SK-N-SH (cell line): ENCODE data around the gene SH3D19. TPM values are rescaled to one million over a fixed set of nuclear protein-coding genes. Genes with fewer than 3 reads are reported as not detected.

Experiments used
- CTCF ChIA-PET: fragments of 300-600, 350-600 bp; formaldehyde crosslinking; extraction: SDS; loops from one replicate; lab custom pipeline; 2021; lab: Yijun Ruan, JAX
- POLR2A ChIA-PET: fragments of 350-600 bp; sonication (Branson Sonifier 250); formaldehyde crosslinking; extraction: SDS; loops from one replicate; lab custom pipeline; 2020; ENCODE audit warnings: antibody characterized with exemption, inconsistent platforms; lab: Yijun Ruan, JAX
- DNase-seq: peaks from one replicate; pipeline ENCODE4 v3.0.0; 2012
- H2AFZ ChIP-seq: fragments of 200-600 bp; sonication (generic); 2 replicates; pipeline ENCODE4 v1.8.1; 2016; ENCODE audit warnings: antibody characterized with exemption, mild to moderate bottlenecking, low read depth
- H3F3A ChIP-seq: fragments of 200-600 bp; sonication (generic); replicated peaks from 2 replicates; pipeline ENCODE3; 2016; ENCODE audit warnings: antibody characterized with exemption, mild to moderate bottlenecking; ENCODE audit not compliant: insufficient read depth
- H3K27ac ChIP-seq, 2 experiments: fragments of 200-500 bp in 1 of 2; fragments of 200-600 bp in 1 of 2; sonication (Bioruptor generic) in 1 of 2; sonication (generic), shearing (Covaris generic) in 1 of 2; 2 replicates each; pipeline versions ENCODE4 v1.5.1 to v1.6.1; 2014 to 2016; ENCODE audit warnings: low read depth in 2 of 2, inconsistent platforms in 1 of 2, low read length in 1 of 2, mild to moderate bottlenecking in 1 of 2, mixed read lengths in 1 of 2
- H3K27me3 ChIP-seq: fragments of 200-600 bp; sonication (generic), shearing (Covaris generic); 2 replicates; pipeline ENCODE4 v1.6.1; 2016; ENCODE audit warnings: mixed run types; ENCODE audit not compliant: insufficient read depth
- H3K36me3 ChIP-seq, 2 experiments: fragments of 200-500 bp in 1 of 2; fragments of 200-600 bp in 1 of 2; sonication (Bioruptor generic) in 1 of 2; sonication (generic) in 1 of 2; replicated peaks in 1 of 2; 2 replicates each; pipeline versions ENCODE3 to v1.5.1; 2014 to 2016; ENCODE audit warnings: low read length in 1 of 2, mild to moderate bottlenecking in 1 of 2; ENCODE audit not compliant: insufficient read depth in 2 of 2, control insufficient read depth in 1 of 2
- H3K4me1 ChIP-seq, 2 experiments: fragments of 200-500 bp in 1 of 2; fragments of 200-600 bp in 1 of 2; sonication (Bioruptor generic) in 1 of 2; sonication (generic), shearing (Covaris generic) in 1 of 2; 2 replicates each; pipeline versions ENCODE4 v1.5.1 to v1.6.1; 2014 to 2016; ENCODE audit warnings: low read depth in 1 of 2, low read length in 1 of 2, mixed run types in 1 of 2; ENCODE audit not compliant: insufficient read depth in 2 of 2, control insufficient read depth in 1 of 2
- H3K4me2 ChIP-seq: fragments of 200-600 bp; sonication (generic), shearing (Covaris generic); 2 replicates; pipeline ENCODE4 v1.6.1; 2017; ENCODE audit warnings: mixed run types
- H3K4me3 ChIP-seq, 2 experiments: fragments of 200-500 bp in 1 of 2; fragments of 200-600 bp in 1 of 2; sonication (Bioruptor generic) in 1 of 2; sonication (generic), shearing (Covaris generic) in 1 of 2; 2 replicates each; pipeline versions ENCODE4 v1.5.1 to v1.8.1; 2014 to 2016; ENCODE audit warnings: low read depth in 2 of 2, inconsistent platforms in 1 of 2, low read length in 1 of 2, mild to moderate bottlenecking in 1 of 2, mixed read lengths in 1 of 2, moderate library complexity in 1 of 2
- H3K79me2 ChIP-seq: fragments of 200-600 bp; sonication (generic); 2 replicates; pipeline ENCODE4 v1.8.1; 2017; ENCODE audit warnings: mild to moderate bottlenecking; ENCODE audit not compliant: insufficient read depth
- H3K9ac ChIP-seq: fragments of 200-600 bp; sonication (generic); 2 replicates; pipeline ENCODE4 v1.6.1; 2017; ENCODE audit warnings: mixed run types
- H3K9me2 ChIP-seq: fragments of 200-600 bp; sonication (generic); 2 replicates; pipeline ENCODE4 v1.6.1; 2017; ENCODE audit warnings: mixed run types
- H3K9me3 ChIP-seq: fragments of 200-600 bp; sonication (generic); 2 replicates; pipeline ENCODE4 v1.6.1; 2017; ENCODE audit warnings: mixed run types, mild to moderate bottlenecking, moderate library complexity
- H4K20me1 ChIP-seq: fragments of 200-600 bp; sonication (generic); 2 replicates; pipeline ENCODE4 v1.6.1; 2017; ENCODE audit warnings: mild to moderate bottlenecking, mixed run types; ENCODE audit not compliant: insufficient read depth
- CHD2 ChIP-seq: fragments of 150-350 bp; IDR thresholded peaks from 2 replicates; pipeline ENCODE4 v1.6.1; 2018; ENCODE audit warnings: low read length; ENCODE audit not compliant: partially characterized antibody
- FOXM1 ChIP-seq: IDR thresholded peaks from 2 replicates; pipeline ENCODE4 v1.4.0; 2012; ENCODE audit warnings: low read depth, mild to moderate bottlenecking
- GABPA ChIP-seq: IDR thresholded peaks from 2 replicates; pipeline ENCODE4 v1.4.0; 2012; ENCODE audit warnings: low read depth, mild to moderate bottlenecking
- MEF2A ChIP-seq: IDR thresholded peaks from 2 replicates; pipeline ENCODE4 v1.4.0; 2012; ENCODE audit warnings: low read depth, borderline replicate concordance
- MXI1 ChIP-seq: IDR thresholded peaks from 2 replicates; pipeline ENCODE4 v1.6.1; 2012; ENCODE audit warnings: mild to moderate bottlenecking, low read depth, low read length, improper control_type of control experiment
- PBX3 ChIP-seq: IDR thresholded peaks from 2 replicates; pipeline ENCODE4; 2012
- POLR2AphosphoS5 ChIP-seq: IDR thresholded peaks from 2 replicates; pipeline ENCODE4 v1.6.1; 2012; ENCODE audit warnings: low read depth, low read length
- RXRA ChIP-seq: IDR thresholded peaks from 2 replicates; pipeline ENCODE4 v1.4.0; 2012; ENCODE audit warnings: low read depth, mild to moderate bottlenecking, borderline replicate concordance
- TCF12 ChIP-seq: IDR thresholded peaks from 2 replicates; pipeline ENCODE4 v1.4.0; 2012
- TEAD4 ChIP-seq: IDR thresholded peaks from 2 replicates; pipeline ENCODE4 v1.4.0; 2012; ENCODE audit warnings: mild to moderate bottlenecking, borderline replicate concordance; ENCODE audit not compliant: insufficient read depth
- USF1 ChIP-seq: IDR thresholded peaks from 2 replicates; pipeline ENCODE4 v1.4.0; 2012; ENCODE audit warnings: low read depth, borderline replicate concordance
- YY1 ChIP-seq: IDR thresholded peaks from 2 replicates; pipeline ENCODE4 v1.4.0; 2012; ENCODE audit warnings: low read depth, mild to moderate bottlenecking
- WGBS: methylation state at CpG from one replicate; pipeline ENCODE4 v1.1.6; 2017; ENCODE audit warnings: low lambda C conversion rate; 5-methylcytosine and 5-hydroxymethylcytosine counted together
- polyA plus RNA-seq, 3 experiments: library from polyadenylated mRNA; depleted of rRNA; stranded (reverse); fragments of >200 nt; gene quantifications; 2 replicates each; pipeline ENCODE4 v1.2.3, GENCODE V29; 2012
- TF ChIP-seq, protein P1 (sequence below): fragments of 200-600 bp; sonication (generic); IDR thresholded peaks from 2 replicates; pipeline ENCODE4 v1.6.1; 2017; ENCODE audit warnings: antibody characterized with exemption, mild to moderate bottlenecking, moderate library complexity
- TF ChIP-seq, protein P2 (sequence below): fragments of 150-350 bp; IDR thresholded peaks from 2 replicates; pipeline ENCODE4 v1.6.1; 2017; ENCODE audit warnings: antibody characterized with exemption, low read length, low read depth, borderline replicate concordance

The SH3D19 gene
- polyA plus RNA-seq, 1 of the 3 experiments (the other 2 are of a cell fraction): 7.1 TPM

GRCh38 chr4:151193414-151193813 is 132.0 kb downstream of the SH3D19 start:
- ChIA-PET POLR2A (no interaction called here), CTCF (no interaction called here)
- H2AFZ ChIP-seq: no peak overlapping the region
- no peak overlapping the region for H3K4me3 ChIP-seq
- peaks cover 33% of the 10 kb centered on the region for H3K79me2 ChIP-seq
- no peak overlapping the region for H3K4me2 ChIP-seq
- H4K20me1 ChIP-seq: no peaks in the 10 kb centered on the region
- no peak for DNase-seq
- no peaks in the 10 kb centered on the region for H3K9me2 ChIP-seq
- 96% methylated on average over 2 of the region's 2 CpGs for WGBS
- H3K27me3 ChIP-seq: no peaks in the 10 kb centered on the region
- H3K4me1 ChIP-seq: peaks cover 0 to 5% of the 10 kb centered on the region in 2 experiments; a peak in 1 of 4 replicates
- H3K9ac ChIP-seq: no peak overlapping the region
- H3K27ac ChIP-seq: no peak overlapping the region
- TF ChIP-seq, protein P1, sequence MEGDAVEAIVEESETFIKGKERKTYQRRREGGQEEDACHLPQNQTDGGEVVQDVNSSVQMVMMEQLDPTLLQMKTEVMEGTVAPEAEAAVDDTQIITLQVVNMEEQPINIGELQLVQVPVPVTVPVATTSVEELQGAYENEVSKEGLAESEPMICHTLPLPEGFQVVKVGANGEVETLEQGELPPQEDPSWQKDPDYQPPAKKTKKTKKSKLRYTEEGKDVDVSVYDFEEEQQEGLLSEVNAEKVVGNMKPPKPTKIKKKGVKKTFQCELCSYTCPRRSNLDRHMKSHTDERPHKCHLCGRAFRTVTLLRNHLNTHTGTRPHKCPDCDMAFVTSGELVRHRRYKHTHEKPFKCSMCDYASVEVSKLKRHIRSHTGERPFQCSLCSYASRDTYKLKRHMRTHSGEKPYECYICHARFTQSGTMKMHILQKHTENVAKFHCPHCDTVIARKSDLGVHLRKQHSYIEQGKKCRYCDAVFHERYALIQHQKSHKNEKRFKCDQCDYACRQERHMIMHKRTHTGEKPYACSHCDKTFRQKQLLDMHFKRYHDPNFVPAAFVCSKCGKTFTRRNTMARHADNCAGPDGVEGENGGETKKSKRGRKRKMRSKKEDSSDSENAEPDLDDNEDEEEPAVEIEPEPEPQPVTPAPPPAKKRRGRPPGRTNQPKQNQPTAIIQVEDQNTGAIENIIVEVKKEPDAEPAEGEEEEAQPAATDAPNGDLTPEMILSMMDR: no peak
- TF ChIP-seq YY1 (no peak), FOXM1 (no peak), POLR2AphosphoS5 (no peak), MEF2A (no peak), TCF12 (no peak), GABPA (no peak), CHD2 (no peak), RXRA (no peak), MXI1 (no peak), PBX3 (no peak), TEAD4 (no peak), USF1 (no peak)
- TF ChIP-seq, protein P2, sequence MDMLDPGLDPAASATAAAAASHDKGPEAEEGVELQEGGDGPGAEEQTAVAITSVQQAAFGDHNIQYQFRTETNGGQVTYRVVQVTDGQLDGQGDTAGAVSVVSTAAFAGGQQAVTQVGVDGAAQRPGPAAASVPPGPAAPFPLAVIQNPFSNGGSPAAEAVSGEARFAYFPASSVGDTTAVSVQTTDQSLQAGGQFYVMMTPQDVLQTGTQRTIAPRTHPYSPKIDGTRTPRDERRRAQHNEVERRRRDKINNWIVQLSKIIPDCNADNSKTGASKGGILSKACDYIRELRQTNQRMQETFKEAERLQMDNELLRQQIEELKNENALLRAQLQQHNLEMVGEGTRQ: no peak
- no peaks in the 10 kb centered on the region for H3K9me3 ChIP-seq
- peaks cover 0 to 8% of the 10 kb centered on the region in 2 experiments for H3K36me3 ChIP-seq
- H3F3A ChIP-seq: peaks cover 13% of the 10 kb centered on the region
